Right atrium auricular region (tissue), 2 donors: ENCODE measurements around the gene PARD3B. TPM values are rescaled to one million over a fixed set of nuclear protein-coding genes. Genes with fewer than 3 reads are reported as not detected.

ENCODE experiments used
- DNase-seq: peaks from one replicate; pipeline ENCODE4 v3.0.0-alpha.2; 2019; ENCODE audit warnings: low spot score
- H3K27ac ChIP-seq, 2 donors: fragments of 200-600 bp; sonication (generic); 1 replicate in 1 of 2; 2 replicates in 1 of 2; pipeline ENCODE4 v1.5.1; 2016 to 2019
- H3K27me3 ChIP-seq, 2 donors: fragments of 200-600 bp; sonication (generic); one replicate each; pipeline versions ENCODE4 v1.5.1 to v1.6.0; 2017 to 2019
- H3K36me3 ChIP-seq: fragments of 200-600 bp; sonication (generic); one replicate; pipeline ENCODE4 v1.5.1; 2016
- H3K4me1 ChIP-seq, 2 donors: fragments of 200-600 bp; sonication (generic); one replicate each; pipeline versions ENCODE4 v1.5.1 to v1.6.0; 2017 to 2019
- H3K4me3 ChIP-seq, 2 donors: fragments of 200-600 bp; sonication (generic); 1 replicate in 1 of 2; 2 replicates in 1 of 2; pipeline ENCODE4 v1.5.1; 2017 to 2019; ENCODE audit warnings: mild to moderate bottlenecking in 1 of 2, moderate library complexity in 1 of 2
- H3K9me3 ChIP-seq, 2 donors: fragments of 200-600 bp; sonication (generic); one replicate each; pipeline ENCODE4 v1.5.1; 2019
- total RNA-seq, 2 donors: library from RNA; depleted of rRNA; stranded (reverse); fragments of >200 nt; gene quantifications; one replicate each; pipeline ENCODE4 v1.1.0, GENCODE V29; 2016
- TF ChIP-seq, protein P1 (sequence below), 2 donors: fragments of 200-600 bp; sonication (generic); IDR thresholded peaks; one replicate each; pipeline ENCODE4 v1.5.1; 2019; ENCODE audit warnings: antibody characterized with exemption in 2 of 2

Gene PARD3B
- total RNA-seq, 2 donors from 2014 or later = 7.4 to 12.2 TPM

GRCh38 chr2:204909791-204910190 is 364.5 kb downstream of the PARD3B start:
- H3K27me3 ChIP-seq = no peaks in the 10 kb centered on the region
- H3K9me3 ChIP-seq = no peaks in the 10 kb centered on the region
- no peaks in the 10 kb centered on the region for H3K4me1 ChIP-seq
- no peak overlapping the region for H3K4me3 ChIP-seq
- H3K27ac ChIP-seq = no peak overlapping the region
- no peaks in the 10 kb centered on the region for H3K36me3 ChIP-seq
- DNase-seq = no peak
- TF ChIP-seq, protein P1, sequence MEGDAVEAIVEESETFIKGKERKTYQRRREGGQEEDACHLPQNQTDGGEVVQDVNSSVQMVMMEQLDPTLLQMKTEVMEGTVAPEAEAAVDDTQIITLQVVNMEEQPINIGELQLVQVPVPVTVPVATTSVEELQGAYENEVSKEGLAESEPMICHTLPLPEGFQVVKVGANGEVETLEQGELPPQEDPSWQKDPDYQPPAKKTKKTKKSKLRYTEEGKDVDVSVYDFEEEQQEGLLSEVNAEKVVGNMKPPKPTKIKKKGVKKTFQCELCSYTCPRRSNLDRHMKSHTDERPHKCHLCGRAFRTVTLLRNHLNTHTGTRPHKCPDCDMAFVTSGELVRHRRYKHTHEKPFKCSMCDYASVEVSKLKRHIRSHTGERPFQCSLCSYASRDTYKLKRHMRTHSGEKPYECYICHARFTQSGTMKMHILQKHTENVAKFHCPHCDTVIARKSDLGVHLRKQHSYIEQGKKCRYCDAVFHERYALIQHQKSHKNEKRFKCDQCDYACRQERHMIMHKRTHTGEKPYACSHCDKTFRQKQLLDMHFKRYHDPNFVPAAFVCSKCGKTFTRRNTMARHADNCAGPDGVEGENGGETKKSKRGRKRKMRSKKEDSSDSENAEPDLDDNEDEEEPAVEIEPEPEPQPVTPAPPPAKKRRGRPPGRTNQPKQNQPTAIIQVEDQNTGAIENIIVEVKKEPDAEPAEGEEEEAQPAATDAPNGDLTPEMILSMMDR (IDR thresholded peaks at IDR 0.05) = no peak

- H3K36me3 ChIP-seq = no peaks in the 10 kb centered on the region
- no peaks in the 10 kb centered on the region for H3K9me3 ChIP-seq
- TF ChIP-seq, protein P1 (IDR thresholded peaks at IDR 0.05) = no peak
- H3K27ac ChIP-seq = no peak overlapping the region
- H3K27me3 ChIP-seq = no peaks in the 10 kb centered on the region
- no peak overlapping the region for H3K4me3 ChIP-seq
- no peaks in the 10 kb centered on the region for H3K4me1 ChIP-seq
- no peak for DNase-seq
These were observed 368.0 kb downstream of the PARD3B start for GRCh38 chr2:204913312-204913711.

GRCh38 chr2:204913854-204914464 is 368.7 kb downstream of the PARD3B start:
- no peak for DNase-seq
- Histone ChIP-seq H3K4me3 (no peak overlapping the region), H3K9me3 (no peaks in the 10 kb centered on the region), H3K27me3 (no peaks in the 10 kb centered on the region), H3K36me3 (no peaks in the 10 kb centered on the region), H3K4me1 (no peaks in the 10 kb centered on the region), H3K27ac (no peak overlapping the region)
- TF ChIP-seq, protein P1 (IDR thresholded peaks at IDR 0.05) = no peak

GRCh38 chr2:204914708-204915107 is 369.4 kb downstream of the PARD3B start:
- DNase-seq = no peak
- H3K4me1 ChIP-seq = no peaks in the 10 kb centered on the region
- H3K36me3 ChIP-seq = no peaks in the 10 kb centered on the region
- no peak overlapping the region for H3K27ac ChIP-seq
- no peaks in the 10 kb centered on the region for H3K9me3 ChIP-seq
- H3K27me3 ChIP-seq = no peaks in the 10 kb centered on the region
- TF ChIP-seq, protein P1 (IDR thresholded peaks at IDR 0.05) = no peak
- no peak overlapping the region for H3K4me3 ChIP-seq

DNA sequence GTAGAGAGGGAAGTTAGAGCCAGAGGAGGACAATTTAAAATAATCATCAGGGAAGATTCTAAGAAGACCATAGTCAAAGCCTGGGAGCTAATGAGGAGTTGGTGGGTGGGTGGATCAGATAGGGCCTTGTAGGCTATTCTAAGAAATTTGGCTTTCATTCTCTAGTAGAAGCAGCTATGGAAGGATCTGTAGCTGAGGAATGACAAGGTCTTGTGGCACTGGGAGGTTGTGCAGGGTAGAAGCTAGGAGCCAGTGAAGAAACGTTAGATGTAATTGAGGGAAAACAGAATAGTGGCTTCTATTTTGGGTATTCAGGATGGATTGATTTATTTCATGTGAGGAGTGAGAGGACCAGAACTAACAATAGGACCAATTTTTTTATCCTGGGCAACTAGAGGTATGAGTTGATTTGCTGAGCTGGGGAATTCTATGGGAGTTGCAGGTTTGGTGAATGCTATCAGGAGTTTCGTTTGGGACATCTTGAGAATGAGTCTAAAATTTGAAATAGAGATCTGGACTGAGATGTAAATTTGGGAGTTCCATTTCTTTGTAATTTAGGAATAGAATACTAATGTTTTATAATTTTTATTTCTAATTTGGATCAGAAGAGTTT is 371.9 kb downstream of the PARD3B start:
- H3K27me3 ChIP-seq = no peaks in the 10 kb centered on the region
- TF ChIP-seq, protein P1 (IDR thresholded peaks at IDR 0.05) = no peak
- no peak for DNase-seq
- H3K36me3 ChIP-seq = no peaks in the 10 kb centered on the region
- no peaks in the 10 kb centered on the region for H3K4me1 ChIP-seq
- no peak overlapping the region for H3K27ac ChIP-seq
- H3K9me3 ChIP-seq = no peaks in the 10 kb centered on the region
- no peak overlapping the region for H3K4me3 ChIP-seq

DNA sequence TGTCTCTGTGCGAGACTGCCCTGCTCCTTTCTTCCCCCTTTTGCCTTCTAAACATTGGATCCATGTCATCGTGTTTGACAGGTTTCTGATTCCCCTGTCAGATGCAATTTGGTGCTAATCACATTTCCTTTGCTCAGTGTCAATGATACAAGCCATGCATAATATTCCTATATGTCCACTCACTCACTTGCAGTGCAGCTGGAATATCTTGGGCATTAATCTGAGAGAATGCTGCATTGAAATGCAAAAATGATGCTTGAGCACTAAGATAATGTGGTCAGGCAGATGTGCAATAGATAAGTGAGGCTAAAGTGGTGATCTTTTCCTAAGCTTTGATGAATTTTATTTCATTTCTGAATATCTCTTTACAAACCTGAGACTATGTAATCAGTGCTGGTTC is 375.5 kb downstream of the PARD3B start:
- TF ChIP-seq, protein P1 (IDR thresholded peaks at IDR 0.05) = no peak
- DNase-seq = no peak

More for the DNA sequence above, 375.5 kb downstream of the PARD3B start:
- Histone ChIP-seq H3K36me3 (no peaks in the 10 kb centered on the region), H3K27ac (no peak overlapping the region), H3K4me3 (no peak overlapping the region), H3K27me3 (no peaks in the 10 kb centered on the region), H3K9me3 (no peaks in the 10 kb centered on the region), H3K4me1 (no peaks in the 10 kb centered on the region)
